CD4-positive, alpha-beta T cell treated with Interleukin-4 for 4 hours (primary cell): ENCODE results near the gene DENND5A.
A peak's percentile ranks its signal among the peaks of the same experiment; 100 is the strongest.
"Not testable (repeated sequence)": the region's sequence is repeated elsewhere in the genome, so short reads cannot be mapped to it uniquely, and the experiment has no call there.

Experiments
- DNase-seq: peaks from one replicate; pipeline ENCODE4 v3.0.0-alpha.2; 2020

Gene DENND5A

DNA sequence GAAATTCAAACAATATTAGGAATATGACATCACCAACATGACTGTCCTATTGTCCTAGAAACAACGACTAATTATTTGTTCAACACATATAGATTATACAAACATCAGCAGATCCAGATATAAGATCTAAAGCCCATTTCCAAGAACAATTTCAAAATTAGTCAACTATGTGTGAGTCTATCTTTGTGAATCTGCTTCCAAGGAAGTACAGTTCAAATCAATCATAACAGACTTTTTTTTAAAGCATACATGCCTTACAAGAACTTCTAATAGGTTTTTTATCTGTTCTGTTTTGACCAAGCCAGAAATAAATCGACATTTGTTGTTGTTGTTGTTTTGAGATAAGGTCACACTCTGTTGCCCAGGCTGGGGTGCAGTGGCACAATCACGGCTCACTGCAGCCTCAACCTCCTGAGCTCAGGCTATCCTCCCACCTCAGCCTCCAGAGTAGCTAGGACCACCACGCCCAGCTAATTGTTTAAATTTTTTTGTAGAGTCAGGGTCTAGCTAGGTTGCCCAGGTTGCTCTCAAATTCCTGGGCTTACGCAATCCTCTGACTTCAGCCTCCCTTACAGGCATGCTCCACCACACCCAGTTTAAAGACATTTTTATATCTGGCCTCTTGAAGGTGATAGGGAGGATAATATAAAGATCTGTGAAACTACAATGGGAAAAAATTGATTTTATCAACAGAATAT, 54.8 kb downstream of the DENND5A start:
- DNase-seq, result peak; percentile 14

DNA sequence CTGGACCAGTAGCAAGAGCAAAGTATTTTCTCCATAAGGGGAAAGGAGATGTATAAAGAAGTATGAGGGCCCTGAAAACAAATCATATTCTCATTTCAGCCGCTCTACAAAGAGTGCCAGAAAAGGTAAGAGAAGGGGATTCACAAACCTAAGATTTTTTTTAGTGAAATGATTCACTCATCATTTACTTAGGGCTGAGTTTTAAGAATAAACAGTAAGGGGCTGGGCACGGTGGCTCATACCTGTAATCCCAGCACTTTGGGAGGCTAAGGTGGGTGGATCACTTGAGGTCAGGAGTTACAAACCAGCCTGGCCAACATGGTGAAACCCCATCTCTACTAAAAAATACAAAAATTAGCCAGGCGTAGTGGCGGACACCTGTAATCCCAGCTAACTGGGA, 55.5 kb downstream of the DENND5A start:
- DNase-seq, result not testable (repeated sequence)

DNA sequence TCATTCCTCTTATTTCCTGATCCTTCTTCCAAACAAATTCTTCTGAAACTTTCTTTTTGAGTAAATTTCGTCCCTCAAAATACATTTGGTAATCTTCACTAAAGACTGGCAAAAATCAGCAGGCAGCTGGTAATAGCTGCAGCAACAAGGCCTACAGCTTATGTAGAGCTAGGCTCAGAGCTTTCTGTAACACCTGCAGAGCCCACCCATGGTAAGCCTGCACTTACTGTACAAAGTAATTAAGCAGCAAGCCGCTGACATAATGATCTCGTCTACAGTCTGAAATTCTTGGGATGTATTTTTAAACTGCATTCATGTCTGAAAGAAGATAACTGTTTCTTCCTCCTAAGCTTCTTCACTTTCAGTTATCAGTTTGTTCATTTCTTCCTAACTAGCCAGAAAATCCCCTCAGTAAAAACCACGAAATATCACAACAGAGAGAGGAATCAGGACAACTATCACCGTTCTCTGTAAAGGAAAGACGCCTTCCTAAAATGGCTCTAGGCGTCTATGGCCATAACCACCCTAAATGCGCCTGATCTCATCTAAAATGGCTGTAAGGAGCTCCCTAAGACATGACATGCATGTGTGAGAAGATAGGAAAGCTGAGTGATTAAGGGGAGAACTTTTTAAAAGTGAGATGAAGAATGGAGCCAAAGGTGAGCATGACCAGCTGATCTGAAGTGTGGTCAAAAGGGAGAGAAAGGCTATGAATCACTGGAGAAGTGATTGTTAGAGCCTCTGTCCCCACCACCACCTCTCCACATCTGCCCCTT, 56.2 kb downstream of the DENND5A start:
- DNase-seq, result no peak

DNA sequence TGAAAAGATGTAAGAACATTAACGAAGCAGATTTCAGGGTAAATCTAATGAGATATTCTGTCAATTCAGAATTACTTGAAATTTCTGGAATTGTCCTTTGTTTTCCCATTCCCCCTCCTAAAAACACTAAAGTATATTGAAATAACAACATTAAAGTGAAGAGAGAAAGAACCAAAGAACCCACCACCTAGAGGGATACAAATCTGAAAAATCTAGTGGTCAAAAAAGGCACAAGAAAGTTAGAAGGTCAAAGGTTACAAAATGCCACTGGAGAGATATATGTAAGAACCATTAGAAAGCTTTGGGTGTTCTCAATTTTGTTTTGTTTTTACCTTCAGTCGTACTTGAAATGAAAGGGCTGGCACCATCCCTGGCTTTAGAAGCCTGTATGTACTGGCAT, 57.9 kb downstream of the DENND5A start:
- DNase-seq, result no peak

DNA sequence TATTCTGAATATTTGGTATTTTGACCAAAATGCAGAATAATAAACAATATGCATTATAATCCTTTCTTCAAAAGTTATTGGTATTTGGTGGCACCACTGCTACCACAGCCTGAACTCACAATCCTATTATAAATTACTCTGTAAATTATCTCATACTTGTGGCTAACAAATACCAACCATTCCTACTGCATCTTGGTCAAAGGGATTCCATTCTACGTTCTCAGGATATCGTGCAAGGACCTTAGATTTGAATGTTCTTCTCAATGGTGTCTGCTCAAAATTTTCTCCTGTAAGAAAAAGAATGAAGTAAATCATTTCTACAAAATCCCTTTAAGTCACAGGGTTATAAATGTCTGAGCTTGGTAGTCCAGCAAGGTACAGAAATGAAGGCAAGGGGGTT, 58.7 kb downstream of the DENND5A start:
- no peak for DNase-seq

DNA sequence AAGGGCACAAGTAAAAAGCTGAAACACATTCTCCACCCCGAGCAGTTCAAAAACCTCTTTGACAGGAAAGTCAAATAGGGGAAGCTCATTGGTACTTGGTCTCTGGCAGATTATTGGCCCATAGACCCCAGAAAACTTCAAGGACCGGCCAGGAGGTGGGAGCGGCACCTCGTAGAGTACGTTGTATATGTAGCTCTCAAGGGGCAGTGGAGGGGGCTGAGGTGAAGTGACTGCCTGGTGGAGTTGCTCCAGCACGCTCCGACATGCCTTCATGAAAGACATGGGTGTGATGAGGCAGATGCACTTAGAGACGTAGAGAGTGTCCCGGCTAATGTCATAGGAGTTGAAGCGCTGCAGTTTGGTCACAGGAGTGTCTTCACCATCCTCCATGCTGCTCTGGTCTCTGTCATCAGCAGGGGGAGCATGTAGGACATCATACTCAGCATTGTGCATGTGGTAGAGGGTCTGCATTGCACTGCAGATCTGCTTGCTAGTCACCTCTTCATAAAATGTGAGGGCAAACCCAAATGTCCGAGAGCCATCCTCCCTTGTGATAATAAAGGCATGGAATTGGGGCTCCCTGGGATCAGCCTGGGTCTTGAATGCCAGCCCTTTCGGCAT, 61.3 kb downstream of the DENND5A start:
- no peak for DNase-seq

DNA sequence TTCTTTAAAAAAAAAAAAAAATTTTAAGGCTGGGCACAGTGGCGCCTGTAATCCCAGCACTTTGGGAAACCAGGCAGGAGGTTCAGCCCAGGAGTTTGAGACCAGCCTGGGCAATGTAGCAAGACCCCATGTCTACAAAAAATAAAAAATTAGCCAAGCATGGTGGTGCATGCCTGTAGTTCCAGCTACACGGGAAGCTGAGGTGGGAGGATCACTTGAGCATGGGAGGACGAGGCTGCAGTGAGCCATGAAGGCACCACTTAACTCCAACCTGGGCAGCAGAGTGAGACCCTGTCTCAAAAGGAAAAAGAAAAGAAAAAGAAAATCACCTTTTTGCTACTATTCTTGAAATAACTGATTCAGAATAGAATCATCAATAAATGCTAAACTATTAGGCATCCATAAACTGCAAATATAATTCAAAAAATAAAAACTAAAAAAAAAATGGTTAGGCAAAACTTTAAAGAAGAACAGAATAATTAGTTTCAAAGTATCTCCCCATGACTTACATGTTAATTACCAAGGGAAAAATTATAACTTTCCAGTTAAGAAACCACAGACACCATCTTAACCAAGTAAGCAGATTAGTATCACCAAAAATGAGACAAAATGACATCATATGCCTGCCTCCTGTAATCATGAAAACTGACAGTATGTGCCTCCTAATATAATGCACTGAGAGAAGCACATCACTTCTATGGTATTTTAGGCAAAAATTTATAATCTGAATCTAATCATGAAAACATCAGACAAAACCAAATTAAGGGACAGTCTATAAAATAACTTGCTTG, 63.6 kb downstream of the DENND5A start:
- DNase-seq, result no peak

DNA sequence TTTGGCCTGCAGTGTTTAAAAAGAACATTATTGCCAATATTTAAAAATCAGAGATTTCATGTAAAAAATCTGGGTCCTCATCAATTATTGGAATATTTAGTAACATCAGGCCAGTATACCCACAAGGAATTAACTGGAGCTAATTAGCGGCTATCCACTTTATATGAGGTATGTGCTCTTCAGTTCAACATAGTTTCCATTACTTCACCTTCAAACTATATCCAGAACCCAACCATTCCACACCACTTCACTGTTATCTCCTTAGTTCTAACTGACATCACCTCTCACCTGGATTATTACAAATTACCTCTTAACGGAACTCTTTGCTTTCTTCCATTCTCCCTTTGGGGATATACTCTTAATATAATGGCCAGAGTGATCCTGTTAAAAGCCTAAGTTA, 64.7 kb downstream of the DENND5A start:
- no peak for DNase-seq

DNA sequence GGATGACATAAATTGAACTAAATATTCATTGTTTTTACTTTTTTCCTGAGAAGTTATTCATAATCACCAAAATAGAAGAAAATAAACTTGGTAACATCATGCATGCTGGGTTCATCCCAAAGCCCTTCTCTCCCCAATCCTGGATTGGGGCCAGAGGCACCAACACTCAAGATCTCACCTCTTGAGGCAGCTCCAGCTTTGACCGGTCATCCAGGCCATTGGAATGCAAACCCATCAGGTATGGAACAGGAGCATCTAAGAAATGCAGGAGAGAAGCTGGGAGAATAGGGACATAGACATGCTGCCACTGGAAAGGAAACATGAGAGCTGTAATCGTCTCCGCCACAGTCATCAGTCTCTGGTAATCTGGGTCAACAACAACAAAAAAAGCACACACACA, 71.8 kb downstream of the DENND5A start:
- no peak for DNase-seq

DNA sequence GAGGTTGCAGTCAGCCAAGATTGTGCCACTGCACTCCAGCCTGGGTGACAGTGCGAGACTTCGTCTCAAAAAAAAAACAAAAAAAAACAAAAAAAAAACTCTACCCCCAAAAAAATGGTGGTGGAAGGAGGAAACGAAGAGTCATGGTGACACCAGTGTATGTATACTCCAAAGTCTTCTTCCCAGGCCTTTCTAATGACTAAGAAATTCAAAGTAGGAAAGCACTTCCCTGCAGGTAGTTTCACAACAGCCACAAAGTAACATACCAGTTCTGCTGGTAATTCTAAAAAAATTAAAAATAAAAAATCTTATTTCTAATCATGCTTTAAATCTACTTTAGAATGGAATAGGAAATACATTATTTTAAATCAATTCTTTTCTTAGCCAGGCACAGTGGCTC, 72.6 kb downstream of the DENND5A start:
- no peak for DNase-seq

DNA sequence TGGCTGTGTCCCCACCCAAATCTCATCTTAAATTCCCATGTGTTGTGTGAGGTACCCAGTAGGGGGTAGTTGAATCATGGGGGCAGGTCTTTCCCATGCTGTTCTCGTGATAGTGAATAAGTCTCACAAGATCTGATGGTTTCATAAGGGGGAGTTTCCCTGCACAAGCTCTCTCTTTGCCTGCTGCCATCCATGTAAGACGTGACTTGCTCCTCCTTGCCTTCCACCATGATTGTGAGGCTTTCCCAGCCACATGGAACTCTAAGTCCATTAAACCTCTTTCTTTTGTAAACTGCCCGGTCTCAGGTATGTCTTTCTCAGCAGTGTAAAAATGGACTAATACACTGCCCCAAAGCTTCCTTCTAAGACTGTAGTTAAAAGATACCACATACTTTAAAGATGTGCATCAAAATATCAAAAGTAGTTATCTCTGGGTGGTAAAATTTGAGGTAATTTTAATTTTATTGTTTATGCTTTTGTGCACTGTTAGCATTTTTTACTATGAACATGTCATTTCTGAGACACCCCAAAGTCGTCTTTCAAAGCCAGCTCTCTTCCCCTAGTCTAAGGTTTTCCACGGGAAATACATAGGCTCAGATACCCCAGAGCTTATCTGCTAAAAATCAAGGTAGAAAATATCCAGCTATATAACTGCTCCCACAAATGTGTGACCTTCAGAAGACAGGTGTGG, 74.7 kb downstream of the DENND5A start:
- DNase-seq, result not testable (repeated sequence)

DNA sequence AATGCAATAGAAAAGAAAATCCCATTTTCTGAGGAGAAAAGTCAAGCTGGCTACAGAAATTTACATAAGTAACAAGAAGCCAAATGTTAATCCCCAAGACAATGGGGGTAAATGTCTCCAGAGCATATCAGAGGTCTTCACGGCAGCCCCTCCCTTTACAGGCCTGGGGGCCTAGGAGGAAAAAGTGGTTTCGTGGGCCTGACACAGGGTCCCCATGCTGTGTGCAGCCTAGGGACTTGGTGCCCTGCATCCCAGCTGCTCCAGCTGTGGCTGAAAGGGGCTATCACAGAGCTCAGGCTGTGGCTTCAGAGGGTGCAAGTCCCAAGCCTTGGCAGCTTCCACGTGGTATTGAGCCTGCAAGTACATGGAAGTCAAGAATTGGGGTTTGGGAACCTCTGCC, 76.3 kb downstream of the DENND5A start:
- not testable (repeated sequence) for DNase-seq

DNA sequence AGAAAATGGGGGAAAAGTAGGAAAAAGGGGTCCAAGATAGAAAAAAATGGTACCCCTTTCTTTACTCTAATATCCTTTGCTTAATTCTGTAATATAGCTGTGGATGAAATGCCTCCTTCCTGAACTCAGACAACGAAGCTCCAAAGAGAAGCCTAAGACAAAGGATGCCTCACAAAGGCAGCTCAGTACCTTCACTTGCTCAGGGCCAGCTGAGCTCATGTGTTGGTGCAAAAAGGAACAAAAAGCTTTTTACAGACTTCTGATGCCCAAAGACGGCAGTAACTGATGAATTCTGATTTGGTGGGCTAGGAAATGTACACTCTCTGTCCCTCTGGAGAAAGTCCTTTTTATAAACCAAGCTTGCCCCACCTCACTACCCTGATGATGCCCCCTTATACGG, 77.5 kb downstream of the DENND5A start:
- DNase-seq, result no peak

DNA sequence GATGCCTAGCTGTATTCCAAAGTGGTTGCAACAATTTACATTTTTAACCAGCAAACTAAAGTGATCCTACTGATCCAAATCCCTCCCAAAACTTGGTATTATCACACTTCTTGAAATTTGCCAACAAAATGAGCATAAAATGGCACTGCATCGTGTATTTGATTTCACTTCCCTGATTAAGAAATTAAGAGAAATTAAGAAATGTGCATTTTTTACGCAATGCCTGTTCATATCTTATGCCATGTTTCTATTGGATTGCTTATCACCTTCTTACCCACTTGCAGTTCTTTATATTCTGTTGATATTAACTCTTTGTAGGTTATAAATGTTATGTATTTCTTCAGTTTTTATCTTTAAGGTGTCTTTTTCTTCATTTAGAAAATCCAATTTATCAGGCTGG, 80.6 kb downstream of the DENND5A start:
- no peak for DNase-seq

DNA sequence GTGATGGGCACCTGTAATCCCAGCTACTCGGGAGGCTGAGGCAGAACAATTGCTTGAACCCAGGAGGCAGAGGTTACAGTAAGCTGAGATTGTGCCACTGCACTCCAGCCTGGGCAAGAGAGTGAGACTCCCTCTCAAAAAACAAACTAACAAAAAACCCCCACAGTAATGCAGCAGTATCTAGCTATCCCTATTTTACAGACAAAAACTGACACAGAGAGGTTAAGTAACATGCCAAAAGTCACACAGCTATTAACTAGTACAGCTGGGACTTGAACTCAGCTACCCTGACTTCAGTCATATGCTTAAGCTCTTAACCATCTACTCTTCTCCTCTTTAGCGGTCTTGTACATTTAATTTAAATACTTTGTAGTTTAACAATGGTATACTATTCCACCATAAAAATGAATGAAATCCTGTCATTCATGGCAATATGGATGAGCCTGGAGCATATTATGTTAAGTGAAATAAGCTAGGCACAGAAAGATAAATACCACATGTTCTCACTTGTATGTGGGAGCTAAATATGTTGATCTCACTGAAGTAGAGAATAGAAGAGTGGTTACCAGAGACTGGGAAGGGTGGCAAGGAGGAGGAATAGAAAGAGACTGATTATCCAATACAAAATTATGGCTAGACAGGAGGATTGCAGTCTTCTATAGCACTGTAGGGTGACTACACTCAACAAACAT, 82.8 kb downstream of the DENND5A start:
- no peak for DNase-seq

DNA sequence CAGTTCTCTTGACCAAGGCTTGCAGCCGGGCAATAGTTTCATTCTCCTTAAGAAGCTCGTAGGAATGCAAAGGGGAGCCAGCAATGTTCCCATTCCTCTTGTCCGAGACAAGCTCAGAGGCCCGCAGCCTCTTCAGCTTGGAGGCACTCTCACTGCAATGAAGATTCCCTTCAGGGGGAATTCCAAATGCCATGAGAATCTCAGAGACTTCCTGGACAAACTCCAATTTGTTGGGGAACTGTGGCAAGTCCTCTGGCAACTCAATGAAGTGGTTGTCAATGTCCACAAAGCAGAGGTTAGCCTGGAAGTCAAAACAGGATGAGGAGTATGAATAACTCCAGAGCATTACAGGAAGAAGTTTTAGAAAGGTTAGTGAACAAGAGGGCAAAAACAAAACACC, 84.4 kb downstream of the DENND5A start:
- no peak for DNase-seq

DNA sequence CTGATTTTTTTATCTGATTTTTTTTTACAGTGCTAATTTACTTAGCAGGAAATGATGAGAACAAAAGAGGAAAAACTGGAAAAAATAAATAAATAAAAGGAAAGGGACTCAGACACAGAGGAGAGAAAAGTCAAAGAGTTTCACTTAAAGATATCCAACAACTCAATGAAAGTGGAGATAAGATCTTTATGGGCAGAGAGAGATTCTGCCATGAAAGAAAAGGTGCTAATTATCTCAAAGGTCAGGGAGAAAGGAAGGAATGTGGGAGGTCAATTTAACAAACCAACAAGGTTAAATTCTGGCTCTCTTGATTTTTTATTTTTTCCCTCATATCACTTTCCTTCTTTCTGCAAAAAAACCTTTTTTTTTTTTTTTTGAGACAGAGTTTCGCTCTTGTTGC, 86.0 kb downstream of the DENND5A start:
- DNase-seq, result no peak

DNA sequence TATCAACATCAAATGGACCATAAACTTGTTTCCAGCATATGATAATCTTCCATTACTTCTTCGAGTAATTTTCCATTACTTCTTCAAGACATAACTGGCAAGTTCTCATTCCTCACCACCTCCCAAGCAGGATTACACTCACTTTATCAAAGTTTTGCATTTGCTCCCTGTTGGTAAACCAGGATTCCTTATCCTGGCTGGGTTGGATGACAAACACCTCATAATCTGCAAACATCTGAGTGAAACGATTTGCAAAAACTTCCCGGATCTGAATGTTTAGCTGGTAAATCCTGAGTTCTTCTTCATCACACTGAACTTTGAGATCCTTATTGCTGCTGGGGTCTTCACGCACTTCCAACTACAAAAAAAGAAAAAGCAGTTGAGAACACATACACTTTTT, 86.4 kb downstream of the DENND5A start:
- no peak for DNase-seq

DNA sequence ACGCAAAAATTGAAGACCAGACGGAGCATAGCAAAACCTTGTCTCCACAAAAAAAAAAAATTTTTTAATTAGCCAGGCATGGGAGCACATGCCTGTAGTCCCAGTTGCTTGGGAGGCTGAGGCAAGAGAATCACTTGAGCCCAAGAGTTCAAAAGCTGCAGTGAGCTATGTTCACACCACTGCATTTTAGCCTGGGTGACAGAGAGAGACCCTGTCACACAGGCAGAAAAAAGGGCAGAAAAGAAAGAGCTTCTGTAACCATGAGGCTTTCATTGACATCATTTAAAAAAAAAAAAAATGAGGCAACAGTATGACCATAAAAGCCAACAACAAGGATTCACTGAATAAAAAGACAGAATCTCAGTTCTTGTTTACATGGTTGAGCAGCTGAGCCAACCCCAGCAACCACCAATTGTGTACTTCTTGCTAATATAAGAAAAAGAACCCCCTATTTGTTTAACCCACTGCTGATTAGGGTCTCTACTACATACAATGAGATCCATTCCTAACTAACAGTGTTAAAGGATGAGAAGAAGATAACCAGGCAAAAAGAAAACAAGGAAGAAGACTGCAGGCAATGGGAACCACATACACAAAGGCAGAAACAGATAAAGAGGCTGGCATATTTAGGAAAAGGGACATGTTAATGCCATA, 87.6 kb downstream of the DENND5A start:
- no peak for DNase-seq

DNA sequence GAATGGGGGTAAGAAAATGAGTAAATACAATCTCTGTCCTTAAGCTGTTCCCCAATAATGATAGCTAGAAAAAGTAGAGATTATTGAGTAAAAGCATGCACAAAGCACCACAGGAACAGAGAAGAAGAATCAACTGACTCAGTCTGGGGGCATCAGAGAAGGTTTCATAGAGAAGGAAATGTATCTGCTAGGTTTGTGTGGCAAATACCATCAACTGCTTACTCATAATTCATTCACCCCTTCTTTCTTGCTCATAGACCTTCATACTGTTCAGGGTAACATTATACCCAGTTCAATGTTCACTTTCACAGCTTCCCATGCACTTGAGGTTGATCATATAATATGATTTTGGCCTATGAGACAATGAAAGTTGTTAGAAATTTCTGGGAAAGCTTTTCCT, 88.6 kb downstream of the DENND5A start:
- DNase-seq, result no peak

DNA sequence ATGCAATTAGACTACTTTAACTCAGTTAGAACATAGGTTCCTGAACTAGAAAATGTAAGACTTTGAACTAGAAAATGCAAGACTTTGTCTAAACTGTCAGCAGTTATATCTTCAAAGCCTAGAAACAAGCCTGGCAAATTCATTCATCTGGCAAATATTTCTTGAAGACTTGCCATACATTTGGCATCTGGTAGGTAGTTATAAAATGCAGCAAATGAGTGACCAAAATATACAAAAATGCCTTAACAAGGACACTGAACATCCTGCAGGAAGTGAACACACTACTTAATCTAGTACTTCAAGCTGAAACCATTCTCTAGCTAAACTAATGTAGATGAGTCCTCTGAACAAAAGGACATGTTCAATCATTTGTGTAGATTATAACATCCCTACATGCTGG, 89.0 kb downstream of the DENND5A start:
- no peak for DNase-seq

DNA sequence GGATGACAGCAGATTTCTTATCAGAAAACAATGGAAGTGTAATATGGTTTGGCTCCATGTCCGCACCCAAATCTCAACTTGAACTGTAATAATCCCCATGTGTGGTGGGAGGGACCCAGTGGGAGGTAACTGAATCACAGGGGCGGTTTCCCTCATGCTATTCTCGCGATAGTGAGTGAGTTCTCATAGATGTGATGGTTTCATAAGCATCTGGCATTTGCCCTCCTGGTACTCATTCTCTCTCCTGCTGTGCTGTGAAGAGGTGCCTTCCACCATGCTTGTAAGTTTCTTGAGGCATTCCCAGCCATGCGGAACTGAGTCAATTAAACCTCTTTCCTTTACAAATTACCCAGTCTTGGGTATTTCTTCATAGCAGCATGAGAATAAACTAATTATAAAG, 92.8 kb downstream of the DENND5A start:
- no peak for DNase-seq
